ENCODE results near the gene DHRS9. TPM values are rescaled to one million over a fixed set of nuclear protein-coding genes. Genes with fewer than 3 reads are reported as not detected.
A peak's percentile ranks its signal among the peaks of the same experiment; 100 is the strongest.

The DHRS9 gene
- total and polyA plus RNA-seq, 2 experiments from 2014 or later, result not detected

GRCh38 chr2:169031202-169031601, 38.2 kb upstream of the DHRS9 start, which contains the start of gene ABCB11:
ABCB11 (minus strand) TSS chr2:169031324; CDS start chr2:169018125, 13,199 bp downstream.
- no peak for TF ChIP-seq JUNB (IDR thresholded peaks at IDR 0.05; ENCODE audit: unreplicated experiment)
- no peak for TF ChIP-seq NANOG (IDR thresholded peaks at IDR 0.05; ENCODE audit: borderline replicate concordance)
- TF ChIP-seq CREB1 (CRISPR knock-in tag; IDR thresholded peaks at IDR 0.05; ENCODE audit: low read depth), result no peak

GRCh38 chr2:169034256-169034655, 35.1 kb upstream of the DHRS9 start:
- no peaks in the 10 kb centered on the region for H3K27me3 Mint-ChIP-seq (ENCODE audit: insufficient read depth, low read depth, poor library complexity)
- no peaks in the 10 kb centered on the region; the same call in 1 of the 2 replicates for H3K4me1 ChIP-seq (ENCODE audit: insufficient read depth)
- H3K4me3 ChIP-seq, result no peak overlapping the region
- peaks cover 4% of the 10 kb centered on the region; the same call in 1 of the 2 replicates for H3K9me2 ChIP-seq (ENCODE audit: insufficient read depth)
- H3K36me3 ChIP-seq (ENCODE audit: insufficient read depth), result no peaks in the 10 kb centered on the region
- H3K27ac ChIP-seq (ENCODE audit: low read depth), result no peak overlapping the region
- H3K4me3 Mint-ChIP-seq, result no peak overlapping the region
- no peaks in the 10 kb centered on the region for H3K36me3 Mint-ChIP-seq (ENCODE audit: low read depth)
- no peaks in the 10 kb centered on the region for H3K79me2 ChIP-seq (replicated peaks; ENCODE audit: insufficient read depth)
- H2AFZ ChIP-seq, result peak overlapping the region; percentile 45; the same call in 1 of the 2 replicates
- TF ChIP-seq ETS1 (IDR thresholded peaks at IDR 0.05) (no peak), STAT1 (IDR thresholded peaks at IDR 0.05; ENCODE audit: unreplicated experiment) (no peak), EZH2 (IDR thresholded peaks at IDR 0.05; ENCODE audit: low read depth, unreplicated experiment) (no peak)
- no peaks in the 10 kb centered on the region for H4K20me1 ChIP-seq (replicated peaks; ENCODE audit: insufficient read depth)
- H3K4me1 Mint-ChIP-seq, result peaks cover 14% of the 10 kb centered on the region; the same call in 2 of the 3 replicates
- no peak for DNase-seq (ENCODE audit: low spot score)
- no peak overlapping the region for H3K4me2 ChIP-seq
- H3K27me3 ChIP-seq (ENCODE audit: insufficient read depth), result no peaks in the 10 kb centered on the region
- H3K27ac Mint-ChIP-seq, result no peak overlapping the region
- H3F3A ChIP-seq (replicated peaks; ENCODE audit: low read depth), result no peaks in the 10 kb centered on the region
- no peaks in the 10 kb centered on the region for H3K9me3 Mint-ChIP-seq
- ATAC-seq, result no peak

More at GRCh38 chr2:169031202-169031601, 38.2 kb upstream of the DHRS9 start, which contains the start of gene ABCB11:
- Histone ChIP-seq H3K27me3 (ENCODE audit: insufficient read depth) (no peaks in the 10 kb centered on the region), H3K79me2 (replicated peaks; ENCODE audit: insufficient read depth) (no peaks in the 10 kb centered on the region), H3K4me2 (no peak within 1 kb of the TSS), H3K27ac (ENCODE audit: low read depth) (no peak within 1 kb of the TSS), H2AFZ (peak within 1 kb of the TSS; percentile 96), H3K4me3 (no peak within 1 kb of the TSS), H3K36me3 (ENCODE audit: insufficient read depth) (no peaks in the 10 kb centered on the region), H4K20me1 (replicated peaks; ENCODE audit: insufficient read depth) (no peaks in the 10 kb centered on the region), H3K4me1 (ENCODE audit: insufficient read depth) (no peaks in the 10 kb centered on the region), H3K9me2 (ENCODE audit: insufficient read depth) (peaks cover 4% of the 10 kb centered on the region; the same call in 1 of the 2 replicates), H3F3A (replicated peaks; ENCODE audit: low read depth) (no peaks in the 10 kb centered on the region)
- Mint-ChIP-seq H3K4me1 (peaks cover 10% of the 10 kb centered on the region; the same call in 2 of the 3 replicates), H3K9me3 (no peaks in the 10 kb centered on the region; the same call in 2 of the 3 replicates), H3K36me3 (ENCODE audit: low read depth) (no peaks in the 10 kb centered on the region), H3K4me3 (no peak within 1 kb of the TSS), H3K27me3 (ENCODE audit: insufficient read depth, low read depth, poor library complexity) (no peaks in the 10 kb centered on the region), H3K27ac (no peak within 1 kb of the TSS; the same call in 1 of the 2 replicates)
- DNase-seq (ENCODE audit: low spot score), result no peak
- ATAC-seq, result no peak

GRCh38 chr2:169034984-169035544, 34.3 kb upstream of the DHRS9 start:
- Histone ChIP-seq H3K4me3 (no peak overlapping the region), H4K20me1 (replicated peaks; ENCODE audit: insufficient read depth) (no peaks in the 10 kb centered on the region), H3K4me1 (ENCODE audit: insufficient read depth) (no peaks in the 10 kb centered on the region; the same call in 1 of the 2 replicates), H3K4me2 (no peak overlapping the region), H3F3A (replicated peaks; ENCODE audit: low read depth) (no peaks in the 10 kb centered on the region), H2AFZ (no peak overlapping the region), H3K79me2 (replicated peaks; ENCODE audit: insufficient read depth) (no peaks in the 10 kb centered on the region), H3K36me3 (ENCODE audit: insufficient read depth) (no peaks in the 10 kb centered on the region), H3K27ac (ENCODE audit: low read depth) (no peak overlapping the region), H3K9me2 (ENCODE audit: insufficient read depth) (peaks cover 4% of the 10 kb centered on the region; the same call in 1 of the 2 replicates), H3K27me3 (ENCODE audit: insufficient read depth) (no peaks in the 10 kb centered on the region)
- H3K36me3 Mint-ChIP-seq (ENCODE audit: low read depth), result no peaks in the 10 kb centered on the region
- DNase-seq (ENCODE audit: low spot score), result no peak
- H3K27me3 Mint-ChIP-seq (ENCODE audit: insufficient read depth, low read depth, poor library complexity), result no peaks in the 10 kb centered on the region
- no peak for ATAC-seq
- no peak overlapping the region for H3K4me3 Mint-ChIP-seq
- no peaks in the 10 kb centered on the region for H3K9me3 Mint-ChIP-seq
- no peak overlapping the region for H3K27ac Mint-ChIP-seq
- peaks cover 14% of the 10 kb centered on the region; the same call in 2 of the 3 replicates for H3K4me1 Mint-ChIP-seq
- TF ChIP-seq REST (IDR thresholded peaks at IDR 0.05; ENCODE audit: unreplicated experiment) (no peak), JUNB (IDR thresholded peaks at IDR 0.05; ENCODE audit: unreplicated experiment) (no peak), EZH2 (IDR thresholded peaks at IDR 0.05; ENCODE audit: low read depth, unreplicated experiment) (no peak), CTCF (conservative IDR thresholded peaks at IDR 0.05; ENCODE audit: low read depth in 2 of 2) (no peak), ZNF331 (CRISPR knock-in tag; IDR thresholded peaks at IDR 0.05; ENCODE audit: low read depth) (no peak), CREB1 (CRISPR knock-in tag; IDR thresholded peaks at IDR 0.05; ENCODE audit: low read depth) (no peak), ETS1 (IDR thresholded peaks at IDR 0.05) (no peak), ZNF114 (CRISPR knock-in tag; IDR thresholded peaks at IDR 0.05) (no peak)
